Activated naive CD4-positive, alpha-beta T cell treated with Interleukin-2 at 50 U/mL for 16 hours (primary cell): ENCODE measurements around the gene ERBB2.

ENCODE experiments used
- DNase-seq: peaks from one replicate; pipeline ENCODE4 v3.0.0-alpha.2; 2020

Gene ERBB2

DNA sequence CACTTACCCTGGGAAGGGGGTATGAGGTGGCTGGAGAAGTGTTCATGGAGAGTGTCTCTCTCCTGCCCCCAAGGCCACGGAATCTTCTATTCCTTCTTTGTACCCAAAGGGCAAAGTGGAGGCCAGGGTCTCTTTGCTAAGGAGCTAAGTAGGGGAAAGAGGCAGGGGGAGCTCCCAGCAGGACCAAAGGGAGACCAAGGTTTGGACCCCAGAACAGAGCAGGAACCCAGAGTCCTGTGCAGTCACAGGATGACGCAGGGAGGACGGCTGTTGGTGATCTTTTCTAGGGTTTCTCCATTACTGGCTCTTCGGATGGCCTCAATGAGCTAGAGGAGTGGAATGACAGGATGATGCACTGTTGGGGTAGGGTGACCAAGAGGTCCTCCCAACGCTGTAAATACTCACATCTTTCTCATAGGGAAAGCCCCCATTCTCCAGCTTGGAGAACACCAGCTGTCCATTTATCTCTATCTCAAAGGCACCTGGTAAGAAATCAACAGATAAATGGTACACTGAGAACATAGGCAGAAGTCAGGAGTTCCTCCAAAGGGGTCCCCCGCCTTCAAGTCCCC lies 29.5 kb downstream of the ERBB2 start:
- no peak for DNase-seq

DNA sequence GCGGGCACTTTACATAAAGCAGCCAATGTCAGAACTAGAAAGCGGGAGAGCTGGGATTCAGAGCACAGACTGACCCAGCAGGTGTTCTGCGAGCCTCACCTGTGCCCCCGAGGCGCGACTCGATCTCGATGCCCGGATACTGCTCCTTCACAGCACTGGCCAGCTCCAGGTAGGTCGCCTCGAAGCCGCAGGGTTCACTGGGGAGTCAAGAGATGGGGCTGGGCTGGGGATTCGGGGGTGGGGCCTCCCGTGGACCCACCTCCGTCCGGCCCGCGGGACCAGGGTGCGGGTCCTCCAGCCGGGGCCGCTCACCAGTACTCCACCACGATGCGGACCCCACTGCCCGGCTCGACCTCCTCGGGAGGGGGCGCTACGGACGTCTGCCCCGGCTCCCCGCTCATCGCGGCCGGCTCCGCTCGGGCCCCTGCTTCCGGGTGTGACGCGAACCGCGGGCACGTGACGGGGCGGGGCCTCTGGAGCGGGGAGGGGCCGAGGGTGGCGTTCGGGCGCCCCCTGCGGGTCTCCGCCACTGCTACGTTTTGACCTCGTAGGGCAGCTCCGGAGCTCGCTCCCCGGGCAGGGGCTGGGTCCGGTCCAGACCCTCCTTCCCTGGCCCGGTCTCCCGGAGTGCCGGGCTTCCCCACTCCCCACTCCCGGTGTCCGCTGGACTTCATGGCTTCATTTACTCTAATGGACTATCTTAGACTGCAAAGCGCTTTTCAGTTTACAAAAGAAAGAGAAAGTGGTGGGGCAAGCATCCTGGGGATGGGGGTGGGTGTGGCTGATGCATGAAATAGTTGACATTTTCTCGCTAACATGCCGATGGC lies 30.4 kb downstream of the ERBB2 start, which contains the start of gene MIEN1:
MIEN1 (minus strand) TSS at position 438 of the 827 bp plus-strand sequence; CDS start at position 401, 37 bp downstream.
- DNase-seq = peak; percentile 94

DNA sequence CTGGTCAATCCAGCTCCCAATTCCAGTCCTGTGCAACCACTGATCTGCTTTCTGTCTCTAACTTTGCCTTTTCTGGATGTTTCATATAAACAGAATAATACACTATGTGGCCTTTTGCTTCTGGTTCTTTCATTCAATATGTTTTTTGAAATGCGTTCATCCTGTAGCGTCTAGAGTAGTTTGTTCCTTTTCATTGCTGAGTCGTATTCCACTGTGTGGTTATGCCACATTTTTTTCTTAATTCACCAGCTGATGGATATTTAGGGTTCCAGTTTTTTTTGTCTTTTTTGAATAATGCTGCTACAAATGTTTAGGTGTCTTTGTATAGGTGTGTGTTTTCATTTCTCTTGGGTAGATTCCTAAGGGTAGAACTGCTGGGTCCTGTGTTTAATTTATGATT lies 32.7 kb downstream of the ERBB2 start:
- DNase-seq = no peak

DNA sequence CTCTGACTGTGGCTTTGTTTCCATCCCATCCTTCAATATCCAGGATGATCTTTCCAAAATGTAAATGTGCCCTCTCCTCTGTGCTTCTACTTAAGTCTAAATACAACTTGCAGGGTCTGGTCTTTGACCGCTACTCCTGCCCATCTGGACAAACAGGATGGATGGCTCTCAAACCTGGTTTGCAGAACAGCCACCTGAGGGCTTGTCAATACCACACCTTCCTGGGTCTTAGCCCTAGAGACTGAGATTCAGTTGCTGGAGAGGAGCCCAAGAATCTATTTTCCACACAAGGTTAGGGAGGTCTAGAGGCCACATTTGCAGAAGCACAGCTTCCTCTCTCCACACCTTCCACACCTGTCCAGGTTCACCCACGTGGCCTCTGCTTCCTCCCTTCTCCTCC lies 36.0 kb downstream of the ERBB2 start:
- DNase-seq = no peak

DNA sequence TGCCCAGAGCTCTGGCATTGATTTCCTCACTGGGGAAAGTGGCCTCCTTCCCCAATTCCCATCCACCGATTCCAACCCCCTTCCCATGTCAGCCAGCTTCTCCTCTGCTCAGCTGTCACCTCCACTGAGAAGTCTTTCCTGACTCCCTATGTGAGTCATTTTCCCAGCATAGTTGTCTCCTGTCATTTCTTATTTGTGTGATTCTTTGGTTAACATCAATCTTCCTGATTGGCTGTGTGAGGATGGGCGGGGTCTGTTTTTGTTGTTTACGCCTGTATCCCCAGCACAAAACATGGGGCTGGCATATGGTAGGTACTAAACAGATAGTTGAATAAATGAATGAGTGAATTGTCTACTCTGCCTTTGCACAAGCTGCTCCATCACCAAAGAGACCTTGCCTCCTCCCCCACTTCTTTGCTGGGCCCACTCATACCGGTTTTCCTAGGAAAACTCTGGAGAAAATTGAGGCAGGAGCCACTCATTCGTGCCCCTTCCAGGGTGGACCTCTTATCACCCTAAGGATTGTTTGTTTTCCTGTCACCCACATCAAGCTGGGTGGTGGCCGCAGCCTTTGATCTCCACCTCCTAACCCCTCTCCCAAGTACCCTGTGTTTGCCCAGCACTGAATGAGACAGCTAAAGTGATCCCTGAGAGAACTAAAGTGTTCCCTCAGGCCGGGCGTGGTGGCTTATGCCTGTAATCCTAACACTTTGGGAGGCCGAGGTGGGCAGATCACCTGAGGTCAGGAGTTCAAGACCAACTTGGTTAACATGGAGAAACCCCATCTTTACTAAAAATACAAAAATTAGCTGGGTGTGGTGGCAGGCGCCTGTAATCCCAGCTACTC lies 36.7 kb downstream of the ERBB2 start:
- DNase-seq = no peak

DNA sequence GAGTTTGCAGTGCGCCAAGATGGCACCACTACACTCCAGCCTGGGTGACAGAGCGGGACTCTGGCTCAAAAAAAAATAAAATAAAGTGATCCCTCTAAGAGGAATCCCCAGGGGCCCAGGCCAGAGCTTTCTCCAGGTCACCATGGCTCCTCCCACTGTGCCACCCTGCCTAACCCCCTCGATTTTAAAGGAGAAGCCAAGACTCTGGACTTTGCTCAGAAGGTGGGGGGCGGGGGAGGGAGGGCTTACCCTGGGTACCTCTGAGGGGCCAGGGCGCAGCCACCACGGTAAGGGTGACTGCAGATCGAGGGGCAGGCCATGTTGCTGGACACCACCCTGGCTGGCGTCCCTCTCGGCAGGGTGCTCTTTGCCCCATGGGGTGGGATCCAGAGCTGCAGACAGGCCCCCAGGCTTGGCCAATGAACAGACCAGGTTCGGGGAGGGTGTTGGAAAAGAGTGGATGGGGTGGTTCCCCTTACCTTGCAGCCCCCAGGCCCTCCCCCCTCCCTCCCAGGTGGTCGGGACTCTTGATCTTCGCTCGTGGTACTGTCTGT lies 37.4 kb downstream of the ERBB2 start:
- DNase-seq = no peak

DNA sequence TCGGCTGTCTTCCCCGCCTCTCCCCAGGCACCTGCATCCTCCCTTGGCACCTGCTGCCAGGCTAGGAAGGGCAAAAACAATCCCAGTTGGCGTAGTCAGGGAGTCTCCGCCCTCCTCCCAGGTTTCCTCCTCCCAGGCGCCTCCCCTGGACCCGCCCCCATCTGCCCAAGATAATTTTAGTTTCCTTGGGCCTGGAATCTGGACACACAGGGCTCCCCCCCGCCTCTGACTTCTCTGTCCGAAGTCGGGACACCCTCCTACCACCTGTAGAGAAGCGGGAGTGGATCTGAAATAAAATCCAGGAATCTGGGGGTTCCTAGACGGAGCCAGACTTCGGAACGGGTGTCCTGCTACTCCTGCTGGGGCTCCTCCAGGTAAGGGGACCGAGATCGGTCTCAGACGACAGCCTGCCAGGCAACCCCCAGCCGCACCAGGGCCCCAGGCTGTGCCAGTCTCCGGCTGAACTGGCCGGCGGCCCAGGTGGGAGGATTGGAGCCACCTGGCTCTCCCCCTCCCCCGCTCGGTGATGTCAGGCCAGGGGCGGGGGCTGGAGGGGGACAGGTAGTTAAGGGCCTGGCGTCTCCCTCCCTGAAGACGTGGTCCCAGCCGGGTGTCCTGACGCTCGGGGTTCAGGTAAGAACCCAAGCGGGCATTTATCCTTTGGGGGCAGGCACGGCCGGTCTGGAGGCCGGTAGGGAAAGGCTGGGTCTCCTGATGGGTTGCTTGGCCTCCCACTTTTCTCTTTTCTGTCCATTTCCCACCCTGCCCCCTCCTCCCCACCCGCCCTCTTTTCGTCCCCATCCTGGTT lies 38.1 kb downstream of the ERBB2 start, which contains the start of gene GRB7:
GRB7 (plus strand) TSS at position 179 of the 808 bp plus-strand sequence. CDS start 4,364 bp downstream, outside the sequence.
- DNase-seq = no peak

DNA sequence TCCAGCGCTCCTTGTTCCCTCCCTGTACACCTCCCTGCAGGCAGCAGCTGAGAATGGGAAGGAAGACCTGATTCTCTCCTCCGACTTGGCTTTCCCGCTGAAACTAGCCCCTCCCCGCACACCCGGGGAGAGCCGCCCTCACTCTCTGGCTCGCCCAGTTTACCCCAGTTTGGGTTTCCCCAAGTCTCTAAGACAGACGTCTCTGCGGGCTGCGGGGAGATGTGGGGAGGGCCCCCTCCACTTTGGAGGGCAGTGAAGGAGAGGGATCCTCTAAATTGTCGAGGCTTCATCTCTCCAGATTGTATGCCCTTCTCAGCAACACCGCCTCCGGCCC lies 38.7 kb downstream of the ERBB2 start:
- DNase-seq = peak; percentile 53

DNA sequence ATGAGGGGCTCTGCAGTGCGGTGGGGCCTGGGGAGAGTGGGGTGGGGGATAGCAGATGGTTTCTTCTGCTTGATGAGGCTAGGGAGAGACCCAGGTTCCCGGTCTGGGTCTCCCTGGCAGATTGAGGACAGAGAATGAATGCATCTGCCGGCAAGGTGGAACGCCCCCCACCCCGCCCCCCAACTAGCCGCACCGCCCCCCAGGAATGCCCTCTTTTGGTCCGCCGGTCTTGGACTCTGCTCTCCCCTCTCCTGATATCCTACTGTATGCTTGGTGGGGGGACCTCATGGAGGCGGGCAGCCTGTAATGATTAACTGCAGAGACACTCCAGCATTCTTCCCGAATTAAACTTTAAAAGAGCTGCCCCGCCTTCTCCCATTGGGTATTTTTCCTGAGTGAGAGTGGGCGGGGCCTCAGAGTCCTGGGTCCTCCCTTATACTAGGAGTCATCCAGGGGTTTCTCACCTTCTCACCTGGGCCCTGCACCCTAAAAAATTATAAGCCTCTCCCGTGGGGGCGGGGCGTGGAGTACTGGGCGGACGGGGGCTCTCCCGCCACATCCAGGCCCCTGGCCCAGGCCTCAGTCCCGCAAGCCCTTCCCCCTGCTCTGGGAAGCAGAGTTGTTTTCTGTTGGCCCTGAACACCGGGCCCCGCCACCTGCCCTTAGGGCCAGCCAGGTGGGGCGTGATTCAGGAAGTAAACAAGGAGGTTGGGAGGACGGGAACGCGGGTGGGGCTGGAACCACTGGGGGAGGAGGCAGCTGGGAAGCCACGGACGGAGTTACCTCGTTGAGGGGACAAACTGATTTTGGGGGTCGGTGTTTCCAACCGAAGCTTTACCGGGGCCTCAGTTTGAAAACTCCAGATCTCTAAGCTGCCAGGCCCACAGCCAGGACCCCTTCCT lies 39.4 kb downstream of the ERBB2 start:
- DNase-seq = no peak

DNA sequence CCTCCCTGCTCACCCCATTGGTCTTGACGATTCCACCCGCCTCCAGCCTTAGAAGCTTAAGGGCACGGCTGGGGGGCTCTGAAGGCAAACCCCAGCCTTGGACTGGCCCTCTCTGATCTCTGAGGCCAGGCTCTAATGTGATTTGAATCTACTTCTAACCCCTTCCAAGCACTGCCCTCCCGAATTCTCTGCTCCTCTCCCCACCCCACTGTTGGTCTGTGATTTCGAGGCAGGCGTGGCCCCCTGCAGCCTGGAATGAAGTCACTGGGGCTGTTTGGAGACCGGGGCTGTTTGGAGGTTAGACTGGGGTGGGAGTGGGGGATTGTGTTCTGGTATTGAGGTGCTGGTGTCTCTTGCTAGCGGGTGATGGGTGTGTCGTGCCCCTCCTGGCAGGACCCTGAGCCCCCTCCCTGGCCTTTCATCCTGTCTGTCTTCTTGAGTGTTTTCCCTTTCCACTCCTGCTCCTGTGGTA lies 40.1 kb downstream of the ERBB2 start:
- no peak for DNase-seq

DNA sequence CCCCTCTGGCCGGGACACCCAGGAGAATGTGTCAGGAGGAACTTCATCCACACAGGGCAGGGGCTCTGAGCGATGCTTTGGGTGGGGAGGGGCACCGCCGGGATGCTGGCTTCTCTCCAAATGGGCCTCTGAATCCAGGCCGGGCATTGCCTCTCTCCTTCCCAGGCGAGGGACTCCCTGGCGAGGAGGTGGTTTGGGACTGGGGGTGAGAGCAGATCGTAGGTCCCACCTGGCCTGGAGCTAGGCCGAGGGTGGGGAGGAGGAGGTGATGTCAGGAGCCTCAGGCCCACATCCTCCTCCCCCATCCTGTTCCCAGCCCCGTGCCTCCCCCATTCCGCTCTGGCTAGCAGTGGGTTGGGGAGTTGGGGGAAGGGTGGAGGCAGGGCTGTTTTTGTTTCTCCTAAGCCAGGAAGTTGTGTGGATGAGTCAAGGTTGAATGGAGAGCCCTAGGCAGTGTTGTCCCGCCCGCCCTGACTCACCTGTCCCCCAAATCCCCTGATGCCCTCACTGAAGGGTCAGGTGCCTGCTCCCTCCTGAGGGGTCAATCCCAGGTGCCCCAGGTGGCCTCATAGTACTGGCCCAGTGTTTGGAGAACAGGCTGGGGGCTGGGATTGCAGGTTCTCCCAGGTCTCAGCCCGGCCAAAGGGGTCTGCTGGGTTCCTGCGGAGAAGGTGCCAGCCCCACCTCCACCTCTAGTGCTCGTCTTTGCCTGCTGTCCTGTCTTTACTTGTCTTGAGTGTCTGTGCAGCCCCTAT lies 40.7 kb downstream of the ERBB2 start:
- no peak for DNase-seq

DNA sequence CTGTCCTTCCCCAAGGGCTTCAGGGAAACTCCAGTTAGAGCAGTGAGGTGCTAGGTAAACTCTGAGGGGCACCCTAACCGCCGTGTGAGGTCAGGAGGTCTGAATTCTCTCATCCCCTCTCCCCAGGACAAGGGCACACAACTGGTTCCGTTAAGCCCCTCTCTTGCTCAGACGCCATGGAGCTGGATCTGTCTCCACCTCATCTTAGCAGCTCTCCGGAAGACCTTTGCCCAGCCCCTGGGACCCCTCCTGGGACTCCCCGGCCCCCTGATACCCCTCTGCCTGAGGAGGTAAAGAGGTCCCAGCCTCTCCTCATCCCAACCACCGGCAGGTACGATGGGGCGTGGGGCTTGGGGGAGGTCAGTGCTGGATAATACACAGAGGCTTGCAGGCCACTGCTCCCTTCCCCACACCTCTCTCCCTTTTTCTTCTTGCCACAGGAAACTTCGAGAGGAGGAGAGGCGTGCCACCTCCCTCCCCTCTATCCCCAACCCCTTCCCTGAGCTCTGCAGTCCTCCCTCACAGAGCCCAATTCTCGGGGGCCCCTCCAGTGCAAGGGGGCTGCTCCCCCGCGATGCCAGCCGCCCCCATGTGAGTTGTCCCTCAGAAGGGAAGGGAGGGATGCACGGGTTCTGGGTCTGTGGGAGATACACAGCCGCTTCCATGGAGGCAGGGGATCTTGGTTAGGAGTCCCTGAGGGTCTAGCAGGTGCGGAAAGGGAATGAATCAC lies 42.4 kb downstream of the ERBB2 start:
- DNase-seq = no peak

DNA sequence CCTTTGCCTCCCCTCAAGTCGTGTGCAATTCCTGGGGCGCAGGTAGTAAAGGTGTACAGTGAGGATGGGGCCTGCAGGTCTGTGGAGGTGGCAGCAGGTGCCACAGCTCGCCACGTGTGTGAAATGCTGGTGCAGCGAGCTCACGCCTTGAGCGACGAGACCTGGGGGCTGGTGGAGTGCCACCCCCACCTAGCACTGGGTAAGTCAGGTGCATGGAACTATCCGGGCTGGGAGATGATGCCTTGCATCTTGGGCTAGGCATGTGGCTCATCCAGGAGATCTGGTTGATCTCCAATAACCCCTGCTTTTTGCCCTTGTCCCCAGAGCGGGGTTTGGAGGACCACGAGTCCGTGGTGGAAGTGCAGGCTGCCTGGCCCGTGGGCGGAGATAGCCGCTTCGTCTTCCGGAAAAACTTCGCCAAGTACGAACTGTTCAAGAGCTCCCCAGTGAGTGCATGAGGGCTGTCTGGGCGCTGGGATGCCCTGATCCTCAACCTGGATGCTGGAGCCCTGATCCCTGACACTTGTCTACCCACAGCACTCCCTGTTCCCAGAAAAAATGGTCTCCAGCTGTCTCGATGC lies 43.1 kb downstream of the ERBB2 start:
- no peak for DNase-seq

DNA sequence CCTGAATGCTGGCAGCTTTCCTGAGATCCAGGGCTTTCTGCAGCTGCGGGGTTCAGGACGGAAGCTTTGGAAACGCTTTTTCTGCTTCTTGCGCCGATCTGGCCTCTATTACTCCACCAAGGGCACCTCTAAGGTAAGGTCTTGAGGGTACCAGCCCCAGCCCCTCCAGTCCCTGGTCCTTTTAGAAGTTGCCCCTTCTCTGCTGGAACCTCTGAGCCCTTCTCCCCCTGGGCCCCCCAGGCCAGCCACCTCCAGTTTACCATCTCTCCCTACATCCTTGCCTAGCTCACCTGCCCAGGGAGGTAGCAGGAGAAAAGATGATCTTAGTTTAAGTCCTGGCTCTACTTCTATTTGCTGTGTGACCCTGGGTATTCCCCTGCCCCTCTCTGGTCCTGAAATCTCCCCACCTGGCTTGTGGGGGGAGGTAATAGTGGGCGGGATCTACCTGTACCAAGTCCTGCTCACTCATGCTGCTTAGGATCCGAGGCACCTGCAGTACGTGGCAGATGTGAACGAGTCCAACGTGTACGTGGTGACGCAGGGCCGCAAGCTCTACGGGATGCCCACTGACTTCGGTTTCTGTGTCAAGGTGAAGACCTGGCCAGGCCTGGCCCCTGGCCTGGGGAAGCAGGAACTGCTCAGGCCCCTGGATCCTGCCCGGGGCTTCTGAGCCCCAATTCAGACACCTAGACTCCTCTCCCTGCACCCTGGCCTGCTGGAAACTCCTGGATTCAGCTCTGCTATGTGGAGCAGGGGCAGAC lies 44.4 kb downstream of the ERBB2 start:
- DNase-seq = no peak

DNA sequence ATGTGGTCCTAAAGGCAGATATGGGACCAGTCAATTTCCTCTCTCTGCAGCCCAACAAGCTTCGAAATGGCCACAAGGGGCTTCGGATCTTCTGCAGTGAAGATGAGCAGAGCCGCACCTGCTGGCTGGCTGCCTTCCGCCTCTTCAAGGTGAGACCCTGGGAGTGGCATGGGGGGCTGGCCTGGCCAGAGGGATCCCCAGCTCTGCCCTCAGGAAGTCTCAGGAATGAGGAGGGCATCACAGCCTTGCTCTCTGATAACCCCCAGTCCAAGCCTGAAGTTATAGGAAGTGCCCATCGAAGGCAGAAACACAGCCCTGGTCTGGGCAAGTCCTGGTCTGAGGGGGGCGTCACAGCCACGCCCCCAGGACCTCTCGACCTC lies 45.0 kb downstream of the ERBB2 start:
- no peak for DNase-seq

DNA sequence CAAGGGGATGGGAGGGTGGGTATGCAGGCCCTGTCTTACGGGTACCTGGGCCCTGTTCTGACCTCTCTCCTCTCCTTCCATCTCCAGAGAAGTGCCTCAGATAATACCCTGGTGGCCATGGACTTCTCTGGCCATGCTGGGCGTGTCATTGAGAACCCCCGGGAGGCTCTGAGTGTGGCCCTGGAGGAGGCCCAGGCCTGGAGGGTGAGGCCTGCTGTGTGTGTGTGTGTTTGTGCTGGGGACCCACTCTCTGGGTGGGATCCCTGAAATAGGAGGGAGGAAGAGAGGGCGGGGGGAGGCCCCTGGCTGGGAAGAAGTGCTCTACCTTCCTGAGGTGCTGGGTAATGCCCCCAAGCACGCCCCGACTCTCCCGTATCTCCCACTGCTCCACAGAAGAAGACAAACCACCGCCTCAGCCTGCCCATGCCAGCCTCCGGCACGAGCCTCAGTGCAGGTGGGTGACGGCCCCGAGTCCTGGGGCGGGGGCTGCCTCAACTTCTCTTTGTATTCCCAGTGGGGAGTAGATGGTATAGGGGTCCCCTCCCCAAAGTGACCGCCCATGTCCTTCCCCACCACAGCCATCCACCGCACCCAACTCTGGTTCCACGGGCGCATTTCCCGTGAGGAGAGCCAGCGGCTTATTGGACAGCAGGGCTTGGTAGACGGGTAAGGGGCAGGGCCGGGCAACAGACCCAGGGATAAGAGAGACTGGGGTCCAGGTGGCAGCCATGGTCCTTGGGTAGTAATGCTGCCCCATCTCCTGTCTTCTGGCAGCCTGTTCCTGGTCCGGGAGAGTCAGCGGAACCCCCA lies 45.7 kb downstream of the ERBB2 start:
- no peak for DNase-seq

DNA sequence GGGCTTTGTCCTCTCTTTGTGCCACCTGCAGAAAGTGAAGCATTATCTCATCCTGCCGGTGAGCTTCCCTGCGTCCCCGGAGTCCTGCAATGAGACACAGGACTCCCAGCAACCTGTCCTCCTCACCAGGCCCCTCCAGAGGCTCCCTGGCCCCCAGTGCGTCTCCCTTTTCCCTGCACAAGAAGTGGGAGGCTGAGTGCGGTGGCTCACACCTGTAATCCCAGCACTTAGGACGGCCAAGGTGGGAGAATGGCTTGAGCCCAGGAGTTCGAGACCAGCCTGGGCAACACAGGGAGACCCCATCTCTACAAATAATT lies 46.2 kb downstream of the ERBB2 start:
- DNase-seq = no peak

DNA sequence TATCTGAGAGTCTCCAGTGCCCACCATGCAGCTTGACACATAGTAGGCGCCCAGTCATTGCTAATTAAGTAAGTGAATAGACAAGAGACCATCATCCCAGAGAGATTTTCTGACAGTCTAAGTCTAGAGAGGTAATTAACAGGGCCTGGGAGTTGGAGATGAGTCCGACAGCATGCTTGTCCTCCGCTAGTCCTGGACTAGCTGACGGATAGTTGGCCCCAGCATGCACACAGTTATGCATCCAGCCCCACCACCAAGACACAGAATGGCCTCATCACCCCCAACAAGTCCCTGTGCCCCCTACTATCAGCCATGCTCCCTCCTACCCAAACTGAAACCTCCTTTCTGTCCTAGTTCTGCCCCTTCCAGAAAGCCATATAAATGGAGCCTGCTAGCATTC lies 47.9 kb downstream of the ERBB2 start:
- DNase-seq = no peak
